ENCODE results near the gene CCDC116. TPM values are rescaled to one million over a fixed set of nuclear protein-coding genes. Genes with fewer than 3 reads are reported as not detected.
"Not testable (repeated sequence)": the region's sequence is repeated elsewhere in the genome, so short reads cannot be mapped to it uniquely, and the experiment has no call there.

The CCDC116 gene, protein sequence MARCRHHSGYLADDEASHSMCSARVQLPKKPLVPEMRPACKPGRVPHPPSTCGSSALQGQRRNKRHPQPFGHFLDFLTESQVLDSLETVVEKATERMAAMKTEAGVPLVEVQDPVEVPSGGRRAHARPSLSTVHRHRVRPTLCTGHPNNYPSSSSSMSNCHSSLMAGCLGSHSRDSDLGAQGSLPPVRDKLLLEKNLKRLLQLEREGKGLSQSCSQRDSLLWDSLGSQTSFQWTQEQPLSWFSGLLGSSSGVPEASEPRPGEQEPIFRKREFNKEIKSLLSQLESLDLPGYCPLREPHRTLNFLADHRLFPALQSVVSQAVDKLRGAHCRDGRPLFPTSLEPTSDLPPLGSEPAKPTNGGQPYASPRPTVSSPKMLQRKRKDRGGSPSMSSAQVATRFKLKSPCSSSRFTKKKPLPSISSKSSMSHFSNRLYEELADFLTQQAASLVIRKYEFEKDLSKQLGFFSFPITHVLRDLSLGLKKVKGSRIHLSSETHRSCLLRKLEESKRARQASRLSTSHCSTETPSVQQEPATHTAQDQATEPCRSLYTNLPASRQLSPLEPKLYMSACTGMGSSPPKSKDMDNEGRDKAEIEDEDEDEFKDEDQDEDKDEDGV
- 0.07 TPM in 1 of 2 replicates, not detected in the other for total RNA-seq (2014; rRNA removed; shearing (Covaris generic); ENCODE audit: low replicate concordance)

DNA sequence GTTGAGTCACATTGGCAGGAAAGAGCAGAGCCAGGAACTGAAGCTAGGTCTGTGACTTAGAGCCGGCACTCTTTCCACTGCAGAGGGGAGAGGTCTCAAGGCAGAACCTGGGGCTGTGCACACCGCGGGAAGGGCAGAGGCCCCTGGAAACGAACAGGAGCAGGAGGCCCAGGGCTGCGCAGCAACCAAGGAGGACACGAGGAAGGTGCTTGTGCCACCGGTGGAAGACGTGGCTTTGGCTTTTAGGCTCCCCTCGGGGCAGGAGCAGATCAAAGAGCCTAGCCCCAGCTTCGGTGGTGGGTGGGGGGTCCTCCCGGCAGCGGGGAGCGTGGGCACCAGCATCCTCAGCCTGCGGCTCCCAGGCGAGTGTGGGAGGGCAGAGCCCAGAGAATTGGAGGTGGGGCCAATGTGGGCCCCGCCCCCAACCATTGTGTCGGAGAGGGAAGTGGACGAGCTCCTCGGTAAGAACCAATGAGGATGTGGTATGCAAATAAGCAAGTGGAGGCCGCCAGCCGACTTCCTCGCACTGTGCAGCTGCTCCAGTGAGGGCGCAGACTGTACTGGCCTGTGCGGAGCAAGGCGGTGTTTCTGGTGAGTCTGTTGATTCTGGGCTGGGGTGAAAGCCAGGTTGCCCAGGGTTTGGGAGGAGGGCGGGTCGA lies at the start of gene CCDC116:
Gene CCDC116, plus strand, starts transcription at position 524 of the 659 bp plus-strand sequence. CDS start 422 bp downstream, outside the sequence.
- in situ Hi-C loops (cut with HindIII; ENCODE audit: low pct_unique_long_range_greater_than_20kb, low sequenced_read_pairs) = no loop called here

DNA sequence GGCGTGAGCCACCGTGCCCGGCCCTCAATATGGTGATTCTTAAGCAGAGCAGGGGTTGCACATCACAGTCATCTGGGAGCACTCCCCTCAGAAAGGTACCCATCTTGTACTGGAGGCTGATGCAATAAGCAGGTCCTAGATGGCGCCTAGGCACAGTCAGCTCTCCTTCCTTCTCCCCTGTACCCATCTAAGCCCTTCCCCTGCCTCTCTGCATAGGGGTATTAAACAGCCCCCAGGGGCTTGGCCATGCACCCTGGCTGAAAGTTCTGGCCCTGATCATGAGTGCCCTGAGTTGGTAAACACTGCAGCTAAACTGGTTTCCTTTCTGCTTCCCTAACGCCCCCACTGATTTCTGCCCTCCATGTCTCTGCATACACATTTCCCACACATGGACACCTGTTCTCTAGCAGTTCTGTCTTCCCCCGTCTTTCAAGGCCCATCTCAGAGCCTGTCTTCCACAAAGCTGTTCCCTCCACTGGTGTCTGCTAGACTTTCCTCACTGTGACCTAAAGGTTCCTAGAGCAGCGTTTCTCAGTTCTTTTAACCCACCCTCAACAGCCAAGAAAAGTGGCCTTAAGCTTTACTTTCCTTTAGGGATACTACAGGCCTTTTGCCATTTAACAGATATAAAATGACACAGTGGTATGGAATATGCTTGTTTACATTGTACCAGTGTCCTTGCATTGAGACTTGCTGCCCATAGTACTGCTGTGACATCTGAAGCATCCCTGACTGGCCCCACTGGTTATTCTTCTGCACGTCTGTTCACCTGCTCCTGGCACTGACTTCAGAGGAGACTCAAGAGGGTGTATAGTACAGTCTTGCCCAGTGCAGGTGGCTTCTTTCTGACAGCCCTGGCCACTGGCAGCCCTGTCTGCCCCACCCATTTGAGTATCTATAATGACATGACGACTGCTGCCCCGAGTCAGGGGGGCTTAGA lies 49.5 kb upstream of the CCDC116 start:
- DNase-seq (ENCODE audit: low read depth) = no peak
- in situ Hi-C loops (cut with HindIII; ENCODE audit: low pct_unique_long_range_greater_than_20kb, low sequenced_read_pairs) = no loop called here

More for the DNA sequence above, at the start of gene CCDC116:
- peak; percentile 94 for DNase-seq (ENCODE audit: low read depth)

DNA sequence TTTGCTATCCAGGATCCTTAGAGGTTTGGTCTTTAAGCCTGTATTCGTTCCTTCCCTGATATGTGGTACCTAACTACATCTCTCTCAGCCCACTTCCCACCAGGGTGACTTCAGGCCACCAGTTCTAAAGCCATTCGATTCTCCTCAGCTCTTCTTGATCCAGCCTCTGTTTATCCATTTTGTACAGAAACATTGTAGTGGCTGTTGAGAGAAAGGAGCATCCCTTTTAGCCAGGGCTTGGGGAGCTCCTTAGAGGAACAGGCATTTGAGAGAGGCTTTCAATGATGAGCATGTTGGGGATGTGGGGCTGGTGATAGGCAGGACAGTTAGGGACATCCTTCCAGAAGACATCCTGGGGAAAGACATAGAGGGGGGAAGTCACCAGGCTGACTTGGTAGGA lies 47.2 kb upstream of the CCDC116 start:
- in situ Hi-C loops (cut with HindIII; ENCODE audit: low pct_unique_long_range_greater_than_20kb, low sequenced_read_pairs) = no loop called here

DNA sequence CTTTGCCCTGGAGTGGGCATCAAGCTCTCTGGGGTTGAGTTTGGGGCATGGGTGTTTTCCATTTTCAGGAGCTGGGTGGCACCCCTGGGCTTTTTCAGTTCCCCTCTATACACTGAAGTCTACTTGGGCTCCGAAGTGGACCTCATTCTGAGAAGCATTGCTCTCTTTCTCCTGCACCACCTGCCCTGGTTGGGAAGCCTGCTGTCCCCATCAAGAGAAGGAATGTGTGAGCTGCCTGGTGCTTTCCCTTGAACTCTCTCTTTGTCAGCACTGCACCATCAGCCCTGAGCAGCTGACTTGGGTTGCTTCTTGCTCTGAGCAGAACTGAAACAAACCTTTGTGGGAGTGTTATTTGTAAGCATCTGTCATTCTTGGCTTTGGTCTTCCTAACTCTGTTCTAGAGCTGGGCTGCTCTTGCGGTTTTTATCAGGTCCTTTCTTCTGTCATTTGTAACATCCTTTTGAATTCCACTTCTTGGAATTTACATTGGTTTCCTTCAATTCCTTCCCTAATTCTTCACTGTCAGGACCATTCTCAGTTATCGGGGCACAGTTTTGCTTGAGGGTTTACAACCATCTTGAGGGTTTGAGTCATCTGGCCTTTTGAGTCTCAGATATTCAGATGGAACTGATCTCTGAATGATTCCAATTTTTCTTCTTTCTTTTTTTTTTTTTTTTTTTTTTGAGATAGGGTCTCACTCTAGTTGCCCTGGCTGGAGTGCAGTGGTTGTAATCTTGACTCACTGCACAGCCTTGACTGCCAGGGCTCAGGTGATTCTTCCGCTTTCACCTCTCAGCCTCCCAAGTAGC lies 44.6 kb upstream of the CCDC116 start:
- in situ Hi-C loops (cut with HindIII; ENCODE audit: low pct_unique_long_range_greater_than_20kb, low sequenced_read_pairs) = no loop called here
- no peak for DNase-seq (ENCODE audit: low read depth)

More for the DNA sequence above, 47.2 kb upstream of the CCDC116 start:
- no peak for DNase-seq (ENCODE audit: low read depth)

DNA sequence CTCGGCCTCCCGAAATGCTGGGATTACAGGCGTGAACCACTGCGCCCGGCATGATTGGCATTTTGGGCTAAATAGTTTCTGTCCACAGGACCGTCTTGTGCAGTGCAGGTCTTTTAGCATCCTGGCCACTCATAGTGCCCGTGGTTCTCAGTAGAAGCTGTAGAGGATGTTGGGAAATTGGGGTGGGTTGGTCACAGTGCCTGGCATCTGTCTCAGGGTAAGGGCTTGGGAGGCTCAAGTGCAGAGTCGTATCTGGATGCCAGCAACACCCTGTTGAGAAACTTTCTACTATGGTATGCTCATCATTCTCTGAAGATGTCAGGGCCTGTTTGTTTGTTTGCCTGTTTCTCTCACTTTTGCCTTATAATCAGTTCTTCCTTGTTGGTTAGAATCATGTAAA lies 43.2 kb upstream of the CCDC116 start:
- in situ Hi-C loops (cut with HindIII; ENCODE audit: low pct_unique_long_range_greater_than_20kb, low sequenced_read_pairs) = no loop called here
- no peak for DNase-seq (ENCODE audit: low read depth)

DNA sequence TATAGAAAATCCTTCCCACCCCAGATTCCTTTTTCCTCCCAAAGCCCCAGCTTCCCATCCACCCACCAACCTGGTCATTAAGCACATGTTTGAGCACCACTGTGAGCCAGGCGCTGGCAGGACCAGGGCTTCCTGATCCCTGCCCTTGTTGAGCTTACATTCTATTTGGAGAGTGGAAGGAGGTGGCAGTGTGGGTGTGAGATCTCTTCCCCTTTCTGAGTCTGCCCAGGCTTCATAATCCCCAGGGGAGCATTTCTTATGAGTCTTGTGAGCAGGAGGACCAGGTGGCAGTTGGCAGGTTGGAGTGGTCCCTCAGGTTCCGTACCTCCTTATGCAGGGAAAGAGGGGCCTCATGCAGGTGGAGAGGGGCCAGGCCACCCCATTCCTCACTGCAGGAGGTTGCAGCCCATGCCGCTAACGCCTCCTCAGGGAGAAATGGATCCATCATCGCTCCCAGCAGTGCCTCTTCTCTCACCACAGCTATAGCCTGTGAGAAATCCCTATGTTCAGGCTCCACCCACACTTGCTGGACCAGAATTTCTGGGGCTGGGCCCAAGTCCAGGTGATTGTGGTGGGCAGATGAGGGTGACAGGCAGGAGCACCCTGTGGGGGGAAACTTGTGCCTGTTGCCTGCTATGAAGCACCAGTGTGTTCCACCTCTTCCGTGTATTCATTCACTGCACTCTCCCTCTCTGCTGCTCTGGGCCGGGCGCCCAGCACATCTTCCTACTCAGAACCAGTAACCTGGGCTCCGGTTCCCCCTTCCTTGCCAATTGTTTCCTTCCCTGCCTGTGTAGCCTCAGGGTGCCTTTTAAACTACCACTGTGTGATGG lies 41.5 kb upstream of the CCDC116 start:
- in situ Hi-C loops (cut with HindIII; ENCODE audit: low pct_unique_long_range_greater_than_20kb, low sequenced_read_pairs) = no loop called here
- no peak for DNase-seq (ENCODE audit: low read depth)

DNA sequence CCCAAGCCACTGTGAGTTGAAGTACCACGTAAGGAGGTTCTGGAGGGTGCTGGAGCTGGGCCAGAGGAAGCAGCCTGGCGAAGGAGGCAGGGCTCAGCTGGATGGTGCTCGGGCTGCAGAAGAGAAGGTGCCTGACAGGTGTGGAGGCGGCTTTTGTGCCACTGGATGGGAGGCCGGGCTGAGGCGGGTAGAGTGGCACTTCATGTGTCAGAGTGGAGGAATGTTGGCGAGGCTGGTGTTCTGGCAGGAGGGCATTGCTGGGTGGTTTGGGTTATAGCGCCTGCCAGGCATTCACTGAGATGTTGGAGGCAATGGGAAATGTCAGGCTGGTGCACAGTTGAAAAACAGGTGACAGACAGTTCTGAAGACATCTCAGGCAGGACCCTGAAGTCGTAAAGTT lies 40.9 kb upstream of the CCDC116 start:
- no peak for DNase-seq (ENCODE audit: low read depth)
- in situ Hi-C loops (cut with HindIII; ENCODE audit: low pct_unique_long_range_greater_than_20kb, low sequenced_read_pairs) = no loop called here

DNA sequence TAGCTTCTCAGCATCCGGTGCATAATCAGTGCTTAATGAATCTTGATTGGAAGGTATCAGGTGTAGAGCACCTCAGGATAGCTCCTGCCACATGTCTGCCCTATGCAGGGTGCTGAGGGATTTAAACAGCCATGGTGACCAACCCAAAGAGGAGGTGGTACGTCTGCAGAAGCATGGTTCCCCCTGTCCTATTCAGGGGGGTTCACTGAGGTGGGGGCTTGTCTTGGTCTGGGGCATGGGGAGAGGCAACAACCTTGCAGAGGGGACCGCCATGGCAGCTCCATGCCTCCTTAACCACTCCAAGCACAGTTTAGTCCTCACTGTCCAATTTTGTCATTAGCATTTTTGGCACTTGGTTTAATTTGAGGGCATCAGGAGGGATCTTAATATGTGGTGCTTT lies 40.1 kb upstream of the CCDC116 start:
- in situ Hi-C loops (cut with HindIII; ENCODE audit: low pct_unique_long_range_greater_than_20kb, low sequenced_read_pairs) = no loop called here
- DNase-seq (ENCODE audit: low read depth) = no peak

DNA sequence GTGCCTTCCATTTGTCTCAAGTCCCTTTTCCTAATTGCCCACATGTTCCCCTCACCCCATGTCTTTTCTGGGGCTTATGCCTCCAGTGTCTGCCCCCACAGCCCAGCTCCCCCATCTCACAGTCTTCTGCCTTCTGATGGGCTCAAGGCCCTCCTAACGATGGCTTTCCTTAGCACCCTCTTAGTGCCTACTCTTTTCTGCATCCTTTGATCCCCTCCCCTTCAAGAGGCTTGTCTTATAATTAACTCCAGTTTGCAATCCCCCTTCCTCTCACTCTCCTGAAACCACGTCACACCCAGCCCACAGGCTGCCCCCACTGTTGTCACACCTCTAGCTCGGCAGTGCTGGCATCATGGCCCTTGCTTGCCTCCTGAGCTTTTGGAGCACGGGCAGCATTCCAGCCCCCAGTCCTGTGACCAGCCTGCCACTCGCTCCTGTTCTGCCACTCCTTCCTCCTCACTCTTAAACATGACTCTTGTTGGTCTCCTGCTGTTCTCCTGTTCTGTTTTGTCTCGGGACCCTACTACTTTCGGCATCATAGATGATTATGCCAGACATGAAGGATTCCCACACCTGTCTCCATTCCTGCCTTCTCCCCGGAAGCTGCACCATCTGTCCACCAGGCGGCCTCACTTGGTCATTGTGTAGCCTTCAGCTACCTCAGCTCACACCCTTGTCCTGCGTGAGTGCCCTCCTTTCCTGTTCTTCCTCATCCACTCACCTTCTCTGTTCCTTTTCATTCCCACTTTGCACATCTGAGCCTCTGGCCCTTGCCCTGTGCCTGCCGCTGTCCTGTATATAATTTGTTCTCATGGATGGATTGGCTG lies 38.9 kb upstream of the CCDC116 start:
- in situ Hi-C loops (cut with HindIII; ENCODE audit: low pct_unique_long_range_greater_than_20kb, low sequenced_read_pairs) = no loop called here
- no peak for DNase-seq (ENCODE audit: low read depth)

DNA sequence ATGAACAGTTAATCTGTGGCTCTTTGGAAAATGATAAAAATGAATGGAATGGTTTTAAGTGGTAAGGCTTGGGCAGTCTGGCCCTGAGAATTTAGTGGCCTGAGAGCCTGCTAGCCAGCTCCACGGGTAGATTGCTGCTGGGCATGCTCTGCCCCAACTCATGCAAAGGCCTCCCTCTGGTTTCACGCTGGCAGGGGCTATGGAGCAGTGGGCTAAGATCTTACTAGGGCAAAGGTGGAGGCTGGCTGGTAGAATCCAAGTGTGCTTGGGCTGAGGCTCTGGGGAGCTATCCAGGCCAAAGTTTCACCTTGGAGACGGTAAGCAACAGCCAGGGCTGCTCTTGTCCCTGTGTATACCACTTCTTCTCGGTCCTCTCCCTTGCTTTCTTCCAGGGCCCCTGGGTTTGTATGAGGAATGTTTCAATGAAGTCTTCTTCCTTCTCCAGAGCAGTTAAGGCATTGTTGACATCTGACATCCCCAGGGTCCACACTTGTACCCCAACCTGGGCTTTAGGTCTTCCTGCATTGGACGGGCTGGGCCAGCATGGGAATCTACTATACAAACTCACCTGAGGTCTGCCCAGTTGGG lies 37.6 kb upstream of the CCDC116 start:
- in situ Hi-C loops (cut with HindIII; ENCODE audit: low pct_unique_long_range_greater_than_20kb, low sequenced_read_pairs) = no loop called here

DNA sequence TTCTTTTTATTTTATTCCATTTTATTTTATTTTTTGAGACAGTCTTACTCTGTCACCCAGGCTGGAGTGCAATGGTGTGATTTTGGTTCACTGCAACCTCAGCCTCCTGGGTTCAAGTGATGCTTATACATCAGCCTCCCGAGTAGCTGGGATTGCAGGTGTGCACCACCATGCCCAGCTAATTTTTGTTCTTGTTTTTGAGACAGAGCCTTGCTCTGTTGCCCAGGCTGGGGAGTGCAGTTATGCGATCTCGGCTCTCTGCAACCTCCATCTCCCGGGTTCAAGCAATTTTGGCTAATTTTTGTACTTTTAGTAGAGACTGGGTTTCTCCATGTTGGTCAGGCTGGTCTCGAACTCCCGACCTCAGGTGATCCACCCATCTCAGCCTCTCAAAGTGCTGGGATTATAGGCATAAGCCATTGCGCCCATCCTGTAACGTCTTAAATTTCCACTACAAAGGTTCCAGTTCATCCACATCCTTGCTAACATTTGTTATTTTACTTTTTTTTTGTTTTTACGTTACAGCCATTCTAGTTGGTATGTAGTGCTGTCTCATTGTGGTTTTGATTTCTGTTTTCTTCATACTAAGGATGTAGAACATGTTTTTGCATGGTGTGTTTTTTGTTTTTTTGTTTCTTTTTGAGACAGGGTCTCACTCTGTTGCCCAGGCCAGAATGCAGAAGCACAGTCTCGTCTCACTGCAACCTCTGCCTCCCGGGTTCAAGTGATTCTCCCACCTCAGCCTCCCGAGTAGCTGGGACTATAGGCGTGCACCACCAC lies 36.0 kb upstream of the CCDC116 start:
- DNase-seq (ENCODE audit: low read depth); in situ Hi-C loops (cut with HindIII; ENCODE audit: low pct_unique_long_range_greater_than_20kb, low sequenced_read_pairs): not testable (repeated sequence)

More for the DNA sequence above, 37.6 kb upstream of the CCDC116 start:
- DNase-seq (ENCODE audit: low read depth) = no peak

DNA sequence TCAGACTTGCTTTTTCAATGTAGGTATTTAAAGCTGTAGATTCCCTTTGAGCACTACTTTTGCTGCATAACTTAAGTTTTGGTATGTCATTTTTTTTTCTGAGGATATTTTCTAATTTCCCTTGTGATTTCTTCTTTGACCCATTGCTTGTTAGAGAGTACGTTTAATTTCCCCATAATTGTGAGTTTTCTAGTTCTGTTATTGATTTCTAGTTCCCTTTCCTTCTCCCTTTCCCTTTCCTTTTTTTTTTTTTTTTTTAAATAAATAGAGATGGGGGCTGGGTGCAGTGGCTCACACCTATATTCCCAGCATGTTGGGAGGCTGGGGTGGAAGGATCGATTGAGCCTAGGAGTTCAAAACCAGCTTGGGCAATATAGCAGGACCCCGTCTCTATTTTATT lies 34.3 kb upstream of the CCDC116 start:
- no peak for DNase-seq (ENCODE audit: low read depth)
- in situ Hi-C loops (cut with HindIII; ENCODE audit: low pct_unique_long_range_greater_than_20kb, low sequenced_read_pairs) = no loop called here

DNA sequence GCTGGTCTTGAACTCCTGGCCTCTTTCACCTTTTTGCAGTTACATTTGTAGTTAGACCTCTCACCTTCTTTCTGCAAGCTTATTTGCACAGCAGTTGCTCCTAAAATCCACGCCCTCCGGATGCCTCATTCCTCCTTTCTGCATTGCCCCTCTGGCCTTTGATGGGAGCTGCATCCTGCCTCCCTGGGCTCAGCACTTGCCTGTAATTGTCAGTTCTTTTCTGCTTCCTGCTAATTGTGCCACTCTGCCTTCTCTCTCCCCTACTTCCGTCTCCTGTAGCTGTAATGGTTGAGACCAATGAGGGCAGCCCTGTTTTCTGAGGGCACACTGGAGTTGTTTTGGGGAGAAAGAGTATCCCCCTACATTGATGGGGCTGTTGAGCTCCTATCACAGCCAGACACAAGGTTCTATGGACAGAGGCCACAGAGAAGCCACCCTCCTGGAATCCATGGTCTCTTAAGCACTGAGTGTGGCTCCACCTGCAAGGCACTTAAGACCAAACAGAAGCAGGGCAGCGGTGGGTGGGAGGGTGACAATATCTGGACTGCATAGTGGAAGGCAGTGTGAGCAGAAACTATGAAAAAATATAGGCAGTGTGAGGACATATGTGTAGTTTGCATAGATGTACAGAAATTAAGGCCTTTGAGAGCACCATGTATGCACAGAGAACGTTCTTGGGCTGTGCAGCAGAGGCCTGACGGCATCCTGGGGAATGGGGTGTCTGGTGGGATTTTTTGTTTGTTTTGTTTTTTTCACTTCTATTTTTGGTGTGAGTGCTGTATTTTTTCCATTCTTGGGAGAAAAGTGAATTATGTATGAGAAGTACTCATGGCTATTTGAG lies 33.3 kb upstream of the CCDC116 start:
- in situ Hi-C loops (cut with HindIII; ENCODE audit: low pct_unique_long_range_greater_than_20kb, low sequenced_read_pairs) = no loop called here
- DNase-seq (ENCODE audit: low read depth) = no peak

DNA sequence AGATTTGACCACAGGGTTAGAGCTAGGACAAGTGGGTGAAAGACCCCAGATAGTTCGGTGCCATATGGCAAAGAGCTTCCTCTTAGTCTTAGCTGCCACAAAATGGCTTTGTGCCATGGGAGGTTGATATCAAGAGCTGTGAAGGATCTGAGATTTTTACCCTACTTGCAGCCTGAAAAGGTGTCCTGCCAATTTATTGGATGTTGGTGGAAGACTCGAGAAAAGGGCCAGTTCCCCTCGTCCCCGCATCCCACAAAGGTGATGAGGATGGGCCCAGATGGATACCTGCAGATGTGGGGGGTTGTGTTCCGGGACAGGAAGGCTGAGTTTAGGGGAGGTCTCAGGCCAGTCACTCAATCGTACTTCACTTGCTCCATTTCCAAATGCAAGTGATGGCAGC lies 30.0 kb upstream of the CCDC116 start:
- no peak for DNase-seq (ENCODE audit: low read depth)
- in situ Hi-C loops (cut with HindIII; ENCODE audit: low pct_unique_long_range_greater_than_20kb, low sequenced_read_pairs) = no loop called here

All from Caki2 (cell line).